GDM1 (cell line): Measurements from ENCODE around the gene BET1L.
"Not testable (repeated sequence)": the region's sequence is repeated elsewhere in the genome, so short reads cannot be mapped to it uniquely, and the experiment has no call there.

Experiments
- DNase-seq: peaks from one replicate; lab custom pipeline; 2025; lab: John Stamatoyannopoulos, UW

Gene BET1L

DNA sequence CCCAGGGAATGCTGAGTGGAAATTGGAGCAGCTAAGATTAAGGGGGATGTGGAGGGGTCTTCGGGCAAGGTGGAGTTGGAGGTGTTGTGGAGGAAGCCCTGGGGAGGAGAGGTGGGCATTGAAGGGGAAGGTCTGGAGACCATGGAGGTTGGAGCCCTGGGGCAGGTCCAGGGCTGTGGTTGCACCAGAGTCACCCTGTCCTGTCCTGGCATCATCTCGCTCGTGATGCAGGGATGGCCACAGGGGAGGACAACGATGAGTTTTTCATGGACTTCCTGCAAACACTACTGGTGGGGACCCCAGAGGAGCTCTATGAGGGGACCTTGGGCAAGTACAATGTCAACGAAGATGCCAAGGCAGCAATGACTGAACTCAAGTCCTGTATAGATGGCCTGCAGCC is 13.7 kb downstream of the BET1L start:
- not testable (repeated sequence) for DNase-seq

DNA sequence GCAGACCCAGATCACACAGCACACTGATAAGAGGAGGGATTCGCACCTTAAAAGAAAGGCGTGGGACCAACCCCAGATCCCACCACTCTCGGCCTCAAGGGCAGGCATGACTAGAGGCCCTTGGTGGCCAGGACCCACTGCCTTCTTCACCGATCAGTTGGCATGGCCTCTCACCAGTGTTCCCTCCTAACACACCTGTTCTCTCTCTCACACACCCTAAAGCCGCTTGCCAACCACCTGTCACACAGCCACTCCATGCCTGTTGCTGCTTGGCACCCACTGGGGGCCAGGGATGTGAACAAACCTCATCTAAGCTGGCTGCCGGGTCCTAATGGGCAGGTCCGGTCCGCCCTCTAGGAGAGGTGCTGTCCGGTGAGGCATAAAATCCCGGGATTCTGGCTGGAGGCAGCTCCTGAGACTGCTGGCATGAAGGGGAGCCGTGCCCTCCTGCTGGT is 14.5 kb downstream of the BET1L start, which contains the start of gene SCGB1C1:
TSS of gene SCGB1C1 (plus strand) at position 405 of the 455 bp plus-strand sequence. CDS start at position 427, 22 bp downstream.
- not testable (repeated sequence) for DNase-seq

GRCh38 chr11:191490-192478 is 15.4 kb downstream of the BET1L start:
- not testable (repeated sequence) for DNase-seq

GRCh38 chr11:190546-190945 is 16.7 kb downstream of the BET1L start:
- not testable (repeated sequence) for DNase-seq

GRCh38 chr11:189843-190311 is 17.3 kb downstream of the BET1L start:
- DNase-seq = not testable (repeated sequence)

DNA sequence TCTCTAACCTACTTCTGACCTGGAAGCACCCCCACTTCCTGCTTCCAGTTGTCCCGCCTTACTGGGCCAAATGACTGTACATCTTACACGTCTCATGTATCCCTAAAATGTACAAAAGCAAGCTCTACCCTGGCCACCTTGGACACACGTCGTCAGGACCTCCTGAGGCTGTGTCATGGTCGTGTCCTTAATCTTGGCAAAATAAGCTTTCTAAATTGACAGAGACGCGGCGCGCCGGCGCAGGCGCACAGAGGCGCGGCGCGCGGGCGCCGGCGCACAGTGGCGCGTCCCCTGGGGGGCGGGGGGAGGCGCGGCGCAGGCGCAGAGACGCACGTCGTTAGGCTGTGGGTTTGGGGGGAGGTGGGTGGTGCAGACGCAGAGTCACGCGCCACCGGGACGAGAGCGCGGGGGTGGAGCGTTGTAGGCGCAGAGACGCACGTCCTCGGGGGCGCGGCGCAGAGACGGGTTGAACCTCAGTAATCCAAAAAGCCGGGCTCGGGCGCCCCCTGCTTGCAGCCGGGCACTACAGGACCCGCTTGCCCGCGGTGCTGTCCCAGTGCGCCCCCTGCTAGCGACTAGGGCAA is 17.9 kb downstream of the BET1L start:
- DNase-seq = not testable (repeated sequence)

DNA sequence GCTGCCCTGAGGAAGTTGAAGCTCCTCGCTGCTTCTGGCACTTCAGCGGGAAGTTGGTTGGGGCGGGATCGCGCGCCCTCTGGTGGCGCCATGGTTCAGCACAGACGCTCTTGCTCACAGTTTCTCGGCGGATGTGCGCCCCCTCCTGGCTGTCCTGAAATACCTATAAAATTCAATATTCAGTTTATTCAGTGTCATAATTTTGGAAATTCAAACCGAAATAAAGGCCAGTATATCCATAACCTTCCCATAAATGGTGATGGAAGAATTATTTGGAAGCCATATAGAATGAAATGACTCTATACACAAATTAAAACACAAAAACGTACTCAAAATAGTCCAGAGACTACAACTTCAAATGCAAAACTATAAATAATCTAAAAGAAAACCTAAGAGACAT is 27.0 kb downstream of the BET1L start:
- DNase-seq = not testable (repeated sequence)
